Prostate gland (tissue), 2 donors: ENCODE data around the gene METTL25B. TPM values are rescaled to one million over a fixed set of nuclear protein-coding genes. Genes with fewer than 3 reads are reported as not detected.
A peak's percentile ranks its signal among the peaks of the same experiment; 100 is the strongest.

ENCODE experiments used
- DNase-seq: peaks from one replicate; pipeline ENCODE4 v3.0.0-alpha.2; 2019; ENCODE audit warnings: low spot score
- H3K27ac ChIP-seq, 2 donors: fragments of 200-600 bp; sonication (generic); 2 replicates each; pipeline ENCODE4 v1.5.1; 2017 to 2019
- H3K27me3 ChIP-seq: fragments of 200-600 bp; sonication (generic); replicated peaks from 2 replicates; pipeline ENCODE4 v1.5.1; 2019; ENCODE audit not compliant: insufficient read depth
- H3K36me3 ChIP-seq, 2 donors: fragments of 200-600 bp; sonication (generic); 1 replicate in 1 of 2; 2 replicates in 1 of 2; pipeline versions ENCODE4 v1.5.1 to v1.8.1; 2017 to 2019
- H3K4me1 ChIP-seq: fragments of 200-600 bp; sonication (generic); replicated peaks from 2 replicates; pipeline ENCODE4 v1.5.1; 2019
- H3K4me3 ChIP-seq, 2 donors: fragments of 200-600 bp; sonication (generic); 2 replicates each; pipeline ENCODE4 v1.5.1; 2017 to 2019
- H3K9me3 ChIP-seq: fragments of 200-600 bp; sonication (generic); 2 replicates; pipeline ENCODE4 v1.5.1; 2017
- POLR2A ChIP-seq: fragments of 450-650 bp; IDR thresholded peaks from one replicate; pipeline ENCODE4 v1.6.1; 2016; ENCODE audit warnings: antibody characterized with exemption, mild to moderate bottlenecking
- POLR2AphosphoS5 ChIP-seq: sonication (generic); formaldehyde crosslinking; IDR thresholded peaks from one replicate; pipeline ENCODE4 v1.6.1; 2017; ENCODE audit warnings: antibody characterized with exemption
- WGBS: methylation state at CpG from one replicate; pipeline ENCODE4 v1.1.5; 2018; 5-methylcytosine and 5-hydroxymethylcytosine counted together
- intact Hi-C: fragments of 100-400 bp; cut with DNase I; formaldehyde crosslinking; loops from one replicate; pipeline ENCODE4 v1.14.2; 2022
- total RNA-seq, 2 donors: library from RNA; depleted of rRNA; stranded (reverse); fragments of >200 nt; gene quantifications; one replicate each; pipeline ENCODE4 v1.1.0, GENCODE V29; 2016
- TF ChIP-seq, protein P1 (sequence below), 4 experiments: fragments of 200-600 bp in 2 of 4; fragments of 450-650 bp in 2 of 4; sonication (generic) in 2 of 4; IDR thresholded peaks; 1 replicate in 3 of 4; 2 replicates in 1 of 4; pipeline ENCODE4 v1.5.1; 2016 to 2019; ENCODE audit warnings: antibody characterized with exemption in 4 of 4, mild to moderate bottlenecking in 2 of 4, moderate library complexity in 2 of 4

METTL25B gene
- total RNA-seq, 2 donors from 2014 or later: 62.0 to 69.5 TPM

DNA sequence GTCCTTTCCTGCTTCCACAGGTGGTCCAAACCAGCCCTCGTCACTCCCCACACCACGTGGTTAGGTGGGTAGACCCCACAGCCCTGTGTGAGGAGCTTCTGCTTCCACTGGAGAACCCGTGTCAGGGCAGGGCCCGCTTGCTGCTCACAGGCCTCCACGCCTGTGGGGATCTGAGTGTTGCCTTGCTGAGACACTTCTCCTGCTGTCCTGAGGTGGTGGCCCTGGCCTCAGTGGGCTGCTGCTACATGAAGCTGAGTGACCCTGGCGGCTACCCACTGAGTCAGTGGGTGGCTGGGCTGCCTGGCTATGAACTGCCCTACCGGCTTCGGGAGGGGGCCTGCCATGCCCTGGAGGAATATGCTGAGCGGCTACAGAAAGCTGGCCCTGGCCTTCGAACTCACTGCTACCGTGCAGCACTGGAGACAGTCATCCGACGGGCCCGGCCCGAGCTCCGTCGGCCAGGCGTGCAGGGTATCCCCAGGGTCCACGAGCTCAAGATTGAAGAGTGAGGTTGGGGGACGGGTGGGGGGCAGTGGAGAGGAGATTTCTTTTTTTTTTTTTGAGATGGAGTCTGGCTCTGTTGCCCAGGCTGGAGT, 5.8 kb downstream of the METTL25B start:
- no peaks in the 10 kb centered on the region for H3K9me3 ChIP-seq
- no peak for TF ChIP-seq POLR2AphosphoS5
- TF ChIP-seq POLR2A: no peak
- TF ChIP-seq, protein P1, sequence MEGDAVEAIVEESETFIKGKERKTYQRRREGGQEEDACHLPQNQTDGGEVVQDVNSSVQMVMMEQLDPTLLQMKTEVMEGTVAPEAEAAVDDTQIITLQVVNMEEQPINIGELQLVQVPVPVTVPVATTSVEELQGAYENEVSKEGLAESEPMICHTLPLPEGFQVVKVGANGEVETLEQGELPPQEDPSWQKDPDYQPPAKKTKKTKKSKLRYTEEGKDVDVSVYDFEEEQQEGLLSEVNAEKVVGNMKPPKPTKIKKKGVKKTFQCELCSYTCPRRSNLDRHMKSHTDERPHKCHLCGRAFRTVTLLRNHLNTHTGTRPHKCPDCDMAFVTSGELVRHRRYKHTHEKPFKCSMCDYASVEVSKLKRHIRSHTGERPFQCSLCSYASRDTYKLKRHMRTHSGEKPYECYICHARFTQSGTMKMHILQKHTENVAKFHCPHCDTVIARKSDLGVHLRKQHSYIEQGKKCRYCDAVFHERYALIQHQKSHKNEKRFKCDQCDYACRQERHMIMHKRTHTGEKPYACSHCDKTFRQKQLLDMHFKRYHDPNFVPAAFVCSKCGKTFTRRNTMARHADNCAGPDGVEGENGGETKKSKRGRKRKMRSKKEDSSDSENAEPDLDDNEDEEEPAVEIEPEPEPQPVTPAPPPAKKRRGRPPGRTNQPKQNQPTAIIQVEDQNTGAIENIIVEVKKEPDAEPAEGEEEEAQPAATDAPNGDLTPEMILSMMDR (IDR thresholded peaks at IDR 0.05): no peak
- H3K4me1 ChIP-seq: no peaks in the 10 kb centered on the region
- no peak overlapping the region for H3K4me3 ChIP-seq
- intact Hi-C loops: no loop called here
- H3K27ac ChIP-seq: no peak overlapping the region
- no peak for DNase-seq
- no peaks in the 10 kb centered on the region for H3K36me3 ChIP-seq
- H3K27me3 ChIP-seq: no peaks in the 10 kb centered on the region
- 91% methylated on average over 17 of the region's 20 CpGs for WGBS

- Histone ChIP-seq H3K9me3 (no peaks in the 10 kb centered on the region), H3K4me3 (no peak overlapping the region), H3K4me1 (no peaks in the 10 kb centered on the region), H3K27me3 (no peaks in the 10 kb centered on the region), H3K36me3 (peaks cover 4 to 5% of the 10 kb centered on the region in 2 donors), H3K27ac (no peak overlapping the region)
- DNase-seq: no peak
- intact Hi-C loops: no loop called here
- WGBS: 90% methylated on average over 10 of the region's 10 CpGs
- TF ChIP-seq, protein P1 (IDR thresholded peaks at IDR 0.05): no peak
- no peak for TF ChIP-seq POLR2AphosphoS5
- no peak for TF ChIP-seq POLR2A
Measured at GRCh38 chr1:156738407-156738806, 10.1 kb downstream of the METTL25B start.

DNA sequence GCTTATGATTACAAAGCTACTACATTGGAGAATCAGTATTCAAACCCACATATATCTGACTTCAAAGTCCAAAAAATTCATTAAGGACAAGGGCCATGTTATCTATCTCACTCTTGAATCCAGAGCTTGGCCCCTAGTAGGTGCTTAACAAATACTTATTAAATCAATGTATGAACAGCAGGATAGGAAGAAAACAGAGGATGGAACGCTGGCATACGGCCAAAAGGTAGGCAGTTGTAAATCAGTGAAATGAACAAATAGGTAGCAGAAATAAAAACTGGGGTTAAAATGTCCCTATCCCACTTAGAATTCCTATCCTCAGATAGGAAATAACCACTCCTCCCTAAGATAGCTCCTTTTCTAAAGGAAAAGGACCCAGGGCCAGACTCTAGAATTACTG, 10.6 kb downstream of the METTL25B start:
- H3K4me1 ChIP-seq: no peaks in the 10 kb centered on the region
- WGBS: 77% methylated on average over 2 of the region's 2 CpGs
- no peak overlapping the region for H3K27ac ChIP-seq
- H3K4me3 ChIP-seq: no peak overlapping the region
- TF ChIP-seq, protein P1 (IDR thresholded peaks at IDR 0.05): no peak
- TF ChIP-seq POLR2A (no peak), POLR2AphosphoS5 (no peak)
- H3K36me3 ChIP-seq: peaks cover 4 to 10% of the 10 kb centered on the region in 2 donors
- intact Hi-C loops: no loop called here
- H3K9me3 ChIP-seq: no peaks in the 10 kb centered on the region
- no peak for DNase-seq
- no peaks in the 10 kb centered on the region for H3K27me3 ChIP-seq

DNA sequence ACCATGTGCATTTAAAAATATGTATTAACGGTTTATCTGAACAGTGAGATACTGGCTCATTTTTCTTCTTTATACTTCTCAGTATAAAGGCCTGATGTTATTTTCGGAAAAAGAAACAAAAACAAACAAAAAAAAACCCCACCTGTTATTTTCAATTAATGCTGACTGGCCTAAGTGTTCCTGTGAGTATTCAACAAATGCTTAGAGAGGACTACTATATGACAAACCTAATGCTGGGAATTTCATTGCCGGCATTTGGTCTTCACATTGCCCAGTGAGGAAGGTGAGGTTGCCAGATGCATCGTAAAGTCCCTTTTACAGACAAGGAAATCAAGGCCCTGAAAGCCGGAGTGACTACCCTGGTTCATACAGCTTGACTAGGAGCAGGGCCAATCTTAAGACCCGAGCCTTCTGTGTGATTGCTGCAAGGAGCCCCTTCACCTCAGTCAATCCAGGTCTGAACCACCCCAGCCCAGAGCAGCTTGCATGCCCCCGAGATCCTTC, 12.0 kb downstream of the METTL25B start:
- Histone ChIP-seq H3K4me3 (peak overlapping the region; percentile 44 to 47), H3K36me3 (peaks cover 4 to 20% of the 10 kb centered on the region in 2 donors), H3K9me3 (no peaks in the 10 kb centered on the region), H3K27ac (peak overlapping the region; percentile 44 to 81), H3K27me3 (no peaks in the 10 kb centered on the region), H3K4me1 (no peaks in the 10 kb centered on the region)
- 17% methylated on average over 7 of the region's 7 CpGs for WGBS
- DNase-seq: no peak
- intact Hi-C loops: no loop called here
- TF ChIP-seq POLR2A (no peak), POLR2AphosphoS5 (no peak)
- TF ChIP-seq, protein P1 (IDR thresholded peaks at IDR 0.05): no peak
